Astrocyte (in vitro differentiated cells and primary cell): Measurements from ENCODE around the gene TNFAIP1.

ENCODE experiments used
- EZH2 ChIP-seq: IDR thresholded peaks from 2 replicates; pipeline ENCODE4 v1.6.1; 2012; ENCODE audit warnings: mild to moderate bottlenecking, low read length, inconsistent platforms; ENCODE audit not compliant: insufficient read depth
- TF ChIP-seq, protein P1 (sequence below): IDR thresholded peaks from 2 replicates; pipeline ENCODE4 v1.5.1; 2011; ENCODE audit warnings: low read depth, mild to moderate bottlenecking, inconsistent platforms, low read length, moderate library complexity; ENCODE audit not compliant: insufficient read depth

DNA sequence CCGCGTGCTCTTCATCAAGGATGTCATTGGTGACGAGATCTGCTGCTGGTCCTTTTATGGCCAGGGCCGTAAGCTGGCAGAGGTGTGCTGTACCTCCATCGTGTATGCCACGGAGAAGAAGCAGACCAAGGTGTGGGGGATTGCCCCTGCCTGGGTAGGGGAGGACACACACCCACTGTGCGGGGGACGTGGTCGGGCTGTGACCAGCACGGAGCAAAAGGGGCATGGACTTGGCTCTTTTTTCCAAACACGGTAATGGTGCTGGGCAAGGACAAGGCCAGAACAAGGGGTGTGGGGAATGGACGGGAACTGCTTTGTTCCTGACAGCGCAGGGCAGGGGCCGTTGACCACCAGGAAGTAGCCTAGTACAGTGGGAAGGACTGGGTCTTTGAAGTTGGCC lies 6.8 kb downstream of the TNFAIP1 start:
- TF ChIP-seq, protein P1, sequence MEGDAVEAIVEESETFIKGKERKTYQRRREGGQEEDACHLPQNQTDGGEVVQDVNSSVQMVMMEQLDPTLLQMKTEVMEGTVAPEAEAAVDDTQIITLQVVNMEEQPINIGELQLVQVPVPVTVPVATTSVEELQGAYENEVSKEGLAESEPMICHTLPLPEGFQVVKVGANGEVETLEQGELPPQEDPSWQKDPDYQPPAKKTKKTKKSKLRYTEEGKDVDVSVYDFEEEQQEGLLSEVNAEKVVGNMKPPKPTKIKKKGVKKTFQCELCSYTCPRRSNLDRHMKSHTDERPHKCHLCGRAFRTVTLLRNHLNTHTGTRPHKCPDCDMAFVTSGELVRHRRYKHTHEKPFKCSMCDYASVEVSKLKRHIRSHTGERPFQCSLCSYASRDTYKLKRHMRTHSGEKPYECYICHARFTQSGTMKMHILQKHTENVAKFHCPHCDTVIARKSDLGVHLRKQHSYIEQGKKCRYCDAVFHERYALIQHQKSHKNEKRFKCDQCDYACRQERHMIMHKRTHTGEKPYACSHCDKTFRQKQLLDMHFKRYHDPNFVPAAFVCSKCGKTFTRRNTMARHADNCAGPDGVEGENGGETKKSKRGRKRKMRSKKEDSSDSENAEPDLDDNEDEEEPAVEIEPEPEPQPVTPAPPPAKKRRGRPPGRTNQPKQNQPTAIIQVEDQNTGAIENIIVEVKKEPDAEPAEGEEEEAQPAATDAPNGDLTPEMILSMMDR, result no peak
- TF ChIP-seq EZH2, result no peak
